GM18499 (cell line): ENCODE data around the gene PEPD.

Experiments
- ATAC-seq: cut with Tn5 transposase; IDR thresholded peaks from one replicate; pipeline ENCODE4 v1.9.1; 2021; ENCODE audit warnings: moderate number of reproducible peaks; ENCODE audit not compliant: insufficient read depth, unreplicated experiment

Gene PEPD

DNA sequence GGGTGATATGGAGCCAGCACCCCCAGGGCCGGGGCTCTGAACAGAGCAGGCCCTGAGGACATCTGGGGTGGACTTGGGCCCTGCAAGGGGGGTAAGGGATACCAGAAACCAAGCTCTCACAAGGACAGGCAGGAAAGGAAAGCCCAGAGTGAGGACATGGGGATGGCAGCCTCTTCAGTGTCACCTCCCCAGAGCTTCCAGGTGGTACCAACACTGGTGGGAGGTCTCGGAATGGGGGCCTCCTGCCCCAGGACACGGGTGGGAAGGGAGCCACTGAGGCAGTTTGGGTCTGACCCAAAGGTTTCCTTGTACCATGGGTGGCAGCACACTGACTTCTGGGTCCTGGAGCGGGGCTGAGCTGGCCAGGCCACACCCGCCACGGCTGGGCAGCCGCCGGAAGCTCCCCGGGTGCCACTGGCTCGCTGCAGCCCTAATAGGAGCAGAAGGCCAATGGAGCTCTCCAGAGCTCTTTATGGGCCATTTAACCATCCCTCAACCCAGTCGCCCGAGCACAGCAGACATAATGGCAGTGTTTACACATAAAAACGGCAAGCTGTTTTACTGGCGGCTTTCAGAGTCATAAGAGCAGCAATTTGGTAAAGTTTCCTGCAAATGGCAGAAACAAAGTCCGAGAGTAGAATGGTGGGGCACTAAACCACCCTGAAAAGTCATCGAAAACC lies 59.3 kb downstream of the PEPD start:
- no peak for ATAC-seq

DNA sequence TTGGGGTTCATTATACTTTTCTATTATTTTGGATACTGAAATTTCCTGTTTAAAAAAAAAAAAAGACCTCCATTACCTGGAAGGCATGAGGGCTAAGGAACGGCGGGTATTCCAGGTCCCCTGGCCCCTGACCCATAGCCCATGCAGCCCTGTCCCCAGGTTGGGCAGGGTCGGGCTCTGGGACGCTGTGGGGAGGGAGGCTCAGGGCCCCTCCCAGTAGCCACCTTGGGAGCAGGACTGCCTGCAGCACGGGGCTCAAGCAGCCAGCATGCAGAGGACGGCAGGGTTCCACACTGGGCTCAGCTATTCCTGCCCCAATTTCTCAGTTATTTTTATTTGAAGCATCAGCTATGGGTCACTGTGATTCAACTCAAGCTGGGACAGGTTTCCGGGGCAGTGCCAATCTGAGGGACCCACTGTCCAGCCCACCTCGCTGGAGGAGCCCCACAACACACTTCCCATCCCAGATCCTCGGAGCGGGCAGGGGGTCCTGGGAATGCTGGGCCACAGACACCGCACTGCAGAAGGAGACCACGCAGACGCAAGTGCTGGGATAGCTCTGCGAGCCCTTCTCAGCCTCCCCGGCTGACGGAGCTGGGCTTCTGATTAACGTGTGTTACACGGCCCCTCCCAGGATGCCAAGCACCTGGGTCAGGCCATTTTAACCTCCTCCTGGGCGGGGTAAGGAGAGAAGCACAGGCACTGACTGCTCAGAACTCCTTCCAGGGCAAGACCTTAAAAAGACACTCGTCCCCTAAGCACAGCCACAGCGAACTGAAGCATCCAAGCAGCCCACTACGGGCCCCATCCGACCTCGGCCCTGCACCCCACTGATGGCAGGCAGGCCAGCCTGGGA lies 60.1 kb downstream of the PEPD start:
- no peak for ATAC-seq

DNA sequence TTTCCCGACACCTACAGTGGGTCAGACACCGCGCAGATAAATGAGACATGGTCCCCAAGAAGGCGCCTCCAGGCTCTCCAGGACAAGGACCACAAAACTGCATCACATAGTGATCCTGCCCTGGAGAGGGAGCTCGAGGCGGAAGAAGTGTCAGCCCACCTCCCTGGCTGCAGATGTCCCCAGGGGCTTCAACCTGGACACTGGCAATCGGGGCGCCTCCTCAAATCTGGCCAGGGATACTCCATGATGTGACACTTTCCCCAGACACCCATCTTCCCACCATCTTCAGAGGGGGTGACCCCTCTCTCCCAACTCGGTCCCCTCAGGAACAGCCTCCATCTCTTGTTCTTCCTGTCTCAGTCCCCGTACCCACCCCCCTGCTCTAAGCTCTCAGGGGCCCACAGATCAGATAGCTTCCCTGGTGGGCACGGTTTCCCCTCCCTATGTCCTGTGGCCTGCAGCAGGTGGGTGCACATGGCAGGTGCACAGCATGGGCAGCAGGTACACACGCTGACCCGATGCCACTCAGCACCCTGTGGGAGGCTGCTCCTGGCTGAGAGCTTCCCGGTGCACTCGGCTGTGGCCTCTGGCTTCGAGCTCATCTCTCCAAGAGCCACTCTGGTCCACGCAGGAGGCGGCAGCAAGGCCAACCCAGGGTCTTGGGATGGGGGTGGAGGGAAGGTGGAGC lies 61.2 kb downstream of the PEPD start:
- no peak for ATAC-seq

DNA sequence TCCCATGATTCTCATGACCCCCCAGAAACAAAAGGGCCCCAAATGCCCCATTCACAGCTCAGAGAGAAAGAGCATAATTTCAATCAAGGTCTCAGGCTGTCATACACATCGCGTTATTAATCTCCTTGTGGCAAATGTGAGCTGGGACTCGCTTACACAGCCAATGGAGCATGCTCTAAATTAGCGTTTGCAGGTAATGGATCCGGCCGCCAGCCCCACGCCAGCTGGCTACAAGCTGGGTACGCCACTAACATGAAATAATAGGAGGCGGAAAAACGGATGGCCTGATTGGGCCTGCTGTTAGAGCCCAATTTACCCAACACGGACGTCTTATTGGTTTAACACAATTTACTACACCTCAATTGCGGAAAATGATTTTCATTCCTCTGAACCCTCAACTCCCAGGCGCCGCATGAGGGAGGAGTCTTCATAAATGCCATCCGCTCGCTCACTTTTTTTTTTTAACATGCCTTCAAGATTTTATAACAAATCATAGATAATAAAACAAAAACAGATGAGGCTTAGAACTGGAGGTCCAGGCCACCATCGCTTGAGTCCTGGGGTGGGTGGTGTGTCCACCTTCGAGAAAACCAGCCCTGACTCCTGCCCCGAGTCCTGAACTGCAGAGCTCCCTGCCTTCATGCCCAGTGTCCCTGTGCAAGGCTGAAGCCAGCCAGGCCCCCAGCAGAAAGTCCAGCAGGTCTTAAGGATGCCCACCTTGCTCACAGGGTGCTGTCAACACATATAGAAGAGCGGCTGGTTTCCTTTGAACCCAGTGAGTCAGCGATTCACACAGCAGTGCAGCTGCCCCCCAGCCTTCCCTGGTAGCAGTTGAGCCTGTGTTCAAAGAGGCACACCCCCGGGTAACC lies 62.1 kb downstream of the PEPD start:
- no peak for ATAC-seq

DNA sequence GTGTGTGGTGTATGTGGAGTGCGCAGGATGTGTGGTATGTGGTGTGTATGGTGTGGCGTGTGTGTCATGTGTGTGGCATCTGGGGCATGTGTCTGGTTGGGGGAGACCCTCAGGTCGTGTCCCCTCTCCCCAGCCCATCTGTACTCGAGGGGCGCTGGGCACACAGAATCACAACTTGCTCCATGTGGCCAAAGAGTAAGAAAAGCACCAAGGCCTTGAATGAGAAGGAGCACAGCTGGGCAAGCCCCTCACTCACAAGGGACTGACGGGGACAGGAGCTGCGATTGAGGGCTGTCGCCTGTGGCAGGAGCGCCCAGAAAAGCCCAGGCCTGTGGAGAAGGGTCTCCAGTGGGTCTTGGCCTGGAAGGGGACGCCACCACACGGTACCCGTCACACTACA lies 62.8 kb downstream of the PEPD start:
- ATAC-seq = no peak

DNA sequence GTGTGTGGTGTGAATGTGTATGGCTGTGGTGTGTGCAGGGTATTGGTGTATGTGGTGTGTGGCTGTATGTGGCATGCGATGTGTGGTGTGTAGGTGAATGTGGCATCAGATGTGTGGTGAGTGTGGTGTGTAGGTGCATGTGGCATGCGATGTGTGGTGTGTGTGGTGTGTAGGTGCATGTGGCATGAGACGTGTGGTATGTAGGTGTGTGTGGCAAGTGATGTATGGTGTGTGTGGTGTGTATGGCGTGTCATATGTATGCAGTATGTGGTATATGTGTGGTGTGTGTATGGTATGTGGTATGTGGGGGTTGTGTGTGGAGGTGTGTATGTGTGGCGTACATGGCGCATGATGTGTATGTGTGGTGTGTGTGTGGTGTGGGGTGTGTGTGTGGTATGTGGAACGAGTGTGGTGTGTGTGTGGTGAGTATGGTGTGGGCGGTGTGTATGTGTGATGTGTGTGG lies 63.4 kb downstream of the PEPD start:
- ATAC-seq = no peak

DNA sequence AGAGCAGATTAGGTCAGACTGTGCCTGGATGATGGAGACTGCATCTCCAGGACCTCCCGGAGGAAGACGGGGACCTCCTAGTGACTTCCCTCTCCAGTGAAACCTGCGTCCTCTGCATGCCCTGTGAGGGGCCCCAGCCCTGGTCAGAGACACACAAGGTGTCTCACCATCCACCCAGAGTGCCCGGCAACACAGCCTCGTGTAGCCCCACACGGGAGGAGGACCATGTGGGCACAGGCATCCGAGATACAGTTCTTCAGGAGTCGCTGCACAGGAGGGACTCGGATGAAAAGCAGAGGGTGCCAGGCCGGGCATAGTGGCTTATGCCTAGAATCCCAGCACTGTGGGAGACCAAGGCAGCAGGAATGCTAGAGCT lies 64.8 kb downstream of the PEPD start:
- no peak for ATAC-seq

DNA sequence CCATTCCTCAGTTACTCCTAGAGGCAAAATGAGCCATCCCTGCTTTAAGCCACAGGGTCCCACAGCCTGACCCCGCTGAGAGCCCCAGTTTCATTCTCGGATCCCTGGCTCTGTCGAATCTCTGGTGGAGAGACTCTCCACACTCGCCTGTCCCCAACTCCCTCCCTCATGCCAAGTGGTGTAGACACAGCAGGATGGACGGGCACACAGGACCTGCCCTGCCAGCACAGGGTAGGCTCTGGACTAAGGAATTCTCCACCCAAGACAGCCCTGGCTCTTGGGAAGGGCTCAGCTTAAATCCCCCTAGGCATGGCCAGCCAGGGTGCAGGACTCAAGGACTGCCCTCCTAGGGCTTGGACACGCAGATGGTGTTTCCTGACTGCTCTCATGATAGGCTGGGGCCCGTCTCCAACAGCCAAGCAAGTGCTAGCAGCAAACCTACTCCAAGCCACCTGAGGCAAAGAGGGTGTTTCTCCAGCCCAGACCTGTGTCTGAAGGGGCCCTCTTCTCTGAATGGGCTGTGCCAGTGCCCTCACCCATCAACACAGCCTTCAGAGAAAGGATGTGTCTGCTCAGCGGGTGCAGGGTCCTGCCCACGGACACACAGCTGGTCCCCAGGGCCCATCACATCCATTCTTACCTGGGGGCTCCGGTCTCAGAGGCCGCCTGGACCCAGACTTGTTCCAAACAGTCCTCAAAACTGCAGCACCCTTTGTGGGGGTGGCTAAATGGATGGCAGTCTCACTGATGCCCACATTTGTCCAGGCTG lies 65.3 kb downstream of the PEPD start:
- ATAC-seq = no peak

DNA sequence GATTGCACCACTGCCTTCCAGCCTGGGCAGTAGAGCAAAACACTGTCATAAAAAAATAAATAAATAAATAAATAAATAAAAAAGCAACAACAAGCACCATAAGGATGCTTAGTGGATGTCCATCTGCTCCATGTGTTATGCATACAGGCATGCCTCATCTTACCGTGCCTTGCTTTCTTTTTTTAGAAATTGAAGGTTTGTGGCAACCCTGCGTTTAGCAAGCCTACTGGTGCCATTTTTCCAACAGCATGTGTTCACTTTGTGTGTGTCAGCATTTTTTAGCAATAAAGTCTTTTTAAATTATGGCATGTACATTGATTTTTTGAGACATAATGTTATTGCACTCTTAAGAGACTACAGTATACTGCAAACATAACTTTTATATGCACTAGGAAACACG lies 68.3 kb downstream of the PEPD start:
- no peak for ATAC-seq

DNA sequence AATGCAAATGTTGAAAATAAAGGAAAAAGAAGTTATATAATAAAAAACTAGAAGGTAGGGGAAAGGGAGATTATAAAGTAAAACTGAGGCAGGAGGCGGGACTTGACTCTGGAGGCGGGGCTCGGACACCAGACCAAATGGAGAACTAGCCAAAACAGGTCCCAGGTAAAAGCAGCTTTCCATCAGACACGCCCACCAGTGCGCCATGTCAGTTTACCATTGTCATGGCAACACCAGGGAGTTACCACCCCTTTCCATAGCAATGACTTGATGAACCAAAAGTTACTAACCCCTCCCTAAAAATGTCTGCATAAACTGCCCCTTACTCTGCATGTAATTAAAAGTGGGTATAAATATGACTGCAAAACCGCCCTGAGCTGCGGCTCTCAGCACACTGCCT lies 70.9 kb downstream of the PEPD start:
- ATAC-seq = no peak

DNA sequence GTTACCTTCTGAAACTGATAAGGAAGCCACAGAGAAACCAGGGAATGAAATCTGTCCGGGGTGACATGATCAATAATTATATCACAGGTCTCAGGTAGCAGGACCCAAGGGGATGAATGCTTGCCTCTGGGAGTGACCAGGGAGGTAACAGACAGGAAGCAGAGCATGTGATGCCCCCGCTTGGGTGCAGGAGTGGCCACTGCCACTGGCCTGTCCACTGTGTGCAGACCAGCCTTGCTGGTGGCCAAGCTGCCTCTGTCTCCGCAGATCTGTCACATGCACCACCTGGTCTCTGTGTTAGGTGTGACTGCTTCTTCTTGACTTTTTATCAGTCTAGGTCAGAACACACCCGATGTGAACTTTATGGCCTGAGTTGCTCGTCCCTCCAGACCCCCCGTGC lies 71.8 kb downstream of the PEPD start:
- no peak for ATAC-seq

DNA sequence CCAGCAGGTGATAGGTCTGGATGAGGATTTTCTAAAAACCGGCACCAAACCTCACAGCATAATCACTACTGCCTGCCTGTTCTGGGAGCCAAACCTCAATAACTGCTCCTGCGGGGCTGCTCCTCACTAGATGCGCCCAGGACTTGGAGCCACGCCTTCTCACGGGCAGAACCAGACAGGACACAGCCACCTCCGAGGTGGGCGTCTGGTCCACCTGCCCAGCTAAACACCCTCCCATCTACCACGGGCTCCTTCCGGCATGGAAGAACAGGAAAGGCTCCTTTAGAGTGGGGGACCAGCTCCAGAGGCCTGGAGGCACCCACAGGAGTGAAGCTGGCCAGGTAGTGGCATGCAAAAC lies 73.5 kb downstream of the PEPD start:
- ATAC-seq = no peak

DNA sequence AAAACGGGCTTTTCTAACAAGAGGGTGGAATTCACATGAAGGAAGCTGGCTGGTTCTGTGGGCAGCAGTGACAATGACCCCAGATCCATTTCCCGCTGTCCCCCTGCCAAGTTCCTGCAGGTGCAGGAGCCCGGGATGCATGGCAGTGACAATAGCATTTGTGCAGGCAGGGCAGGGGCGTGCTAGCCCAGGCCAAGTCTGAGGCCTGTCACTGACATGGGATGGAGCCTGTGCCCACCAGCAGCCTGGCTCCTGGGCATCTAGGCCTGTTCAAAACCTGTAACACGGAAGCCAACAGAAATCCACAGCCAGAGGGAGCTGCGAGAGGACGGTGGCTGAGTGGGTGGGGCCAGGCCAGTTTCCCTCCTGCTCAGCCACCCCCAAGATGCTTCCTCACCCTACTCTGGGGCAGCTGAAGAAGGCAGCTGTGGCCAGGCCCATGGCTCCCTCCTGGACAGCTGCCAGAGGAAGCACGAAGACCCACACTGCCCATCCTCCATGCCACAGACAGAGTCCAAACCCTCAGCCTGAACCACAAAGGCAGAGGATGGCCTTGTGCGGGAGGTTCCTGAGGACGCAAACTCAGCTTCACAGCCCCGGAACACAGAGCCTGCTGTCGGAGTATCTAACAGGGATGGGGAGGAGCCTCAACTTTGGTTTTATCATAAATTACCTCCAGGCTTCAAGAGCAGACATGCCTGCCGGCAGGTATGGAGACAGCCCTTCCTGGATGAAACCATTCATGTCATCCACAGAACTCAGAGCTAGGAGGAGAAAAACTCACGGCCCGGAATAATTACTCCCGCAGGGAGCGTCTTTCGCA lies 74.0 kb downstream of the PEPD start:
- no peak for ATAC-seq

DNA sequence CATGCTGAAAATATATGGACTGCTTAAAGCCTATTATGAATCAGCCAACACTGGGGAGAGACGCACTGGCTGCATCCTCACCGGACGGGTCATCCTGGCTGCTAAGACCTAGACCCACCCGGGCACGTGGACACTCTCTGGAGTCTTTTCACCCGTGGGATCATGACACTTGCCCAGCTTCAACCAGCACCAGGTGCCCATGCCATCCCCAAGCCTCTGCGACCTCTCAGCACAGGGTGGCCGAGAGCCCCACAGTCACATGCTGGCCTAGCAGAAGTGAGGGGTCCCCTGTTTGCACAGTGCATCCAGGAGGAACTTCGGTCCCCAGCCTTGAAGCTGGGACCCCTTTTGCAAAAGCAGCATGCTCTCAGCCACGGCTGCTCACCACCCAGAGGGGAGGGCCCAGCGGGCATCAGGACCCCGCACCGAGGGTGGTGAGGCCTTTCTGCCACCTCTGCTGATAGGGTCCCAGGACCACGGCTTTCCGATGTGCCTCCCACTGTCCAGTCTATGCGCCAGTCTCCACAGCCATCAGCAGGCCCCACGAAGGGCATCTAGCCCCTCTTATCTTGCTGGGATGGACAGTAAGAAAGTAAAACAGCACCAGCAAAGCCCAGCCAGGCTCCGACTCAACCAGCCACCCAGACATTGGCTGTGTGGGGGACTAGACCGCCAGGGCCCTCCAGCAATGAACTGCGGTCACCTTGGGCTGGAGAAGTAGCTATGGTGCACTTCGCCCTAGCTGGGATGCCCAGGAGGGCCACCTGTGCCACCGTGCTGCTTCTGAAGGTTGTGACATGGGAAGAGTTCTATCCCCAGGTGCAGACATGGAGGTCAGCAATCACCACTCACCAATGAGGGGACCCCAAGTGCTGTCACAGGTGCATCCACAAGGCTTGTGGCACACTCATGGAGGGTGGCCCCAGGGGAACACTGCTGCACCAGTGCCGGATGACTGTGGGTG lies 75.0 kb downstream of the PEPD start:
- ATAC-seq = no peak

DNA sequence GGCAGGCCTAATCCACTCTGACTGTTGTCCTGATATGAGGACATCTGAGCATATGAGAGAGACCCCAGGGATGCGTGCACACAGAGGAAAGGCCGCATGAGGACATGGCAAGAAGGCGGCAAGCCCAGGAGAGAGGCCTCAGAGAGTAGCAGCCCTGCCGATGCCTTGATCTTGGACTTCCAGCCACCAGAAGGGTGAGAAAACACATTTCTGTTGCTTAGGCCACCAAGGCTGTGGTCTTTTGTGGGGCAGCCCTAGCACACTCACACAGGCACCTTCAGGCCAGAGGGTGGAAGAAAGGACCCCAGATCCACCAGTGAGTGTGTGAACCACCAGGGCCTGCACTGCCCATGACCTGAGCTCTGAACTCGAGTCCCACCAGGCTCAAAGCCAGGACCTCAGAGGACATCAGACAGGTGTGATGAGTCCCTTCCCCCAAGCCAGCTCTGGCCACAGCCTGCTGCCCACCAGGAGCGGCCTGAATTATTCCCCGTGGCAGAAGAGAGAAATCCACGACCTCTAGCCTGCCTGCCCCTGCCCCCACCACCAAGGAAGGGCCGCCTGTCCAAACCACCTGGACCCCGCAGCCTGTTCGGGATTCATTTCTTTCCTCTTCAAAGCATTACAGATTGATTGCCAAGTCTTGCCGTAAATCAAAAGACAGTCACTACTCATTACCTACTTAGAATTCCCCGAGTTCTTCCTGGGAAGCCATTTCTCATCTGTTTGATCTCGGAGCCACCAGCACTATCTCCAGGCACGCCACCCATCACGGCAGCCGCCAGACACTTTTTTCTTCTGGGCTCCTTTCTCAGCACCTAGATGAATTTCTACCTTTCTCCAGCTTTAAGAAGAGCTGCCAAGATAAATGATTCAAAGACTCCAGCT lies 75.9 kb downstream of the PEPD start:
- ATAC-seq = no peak

DNA sequence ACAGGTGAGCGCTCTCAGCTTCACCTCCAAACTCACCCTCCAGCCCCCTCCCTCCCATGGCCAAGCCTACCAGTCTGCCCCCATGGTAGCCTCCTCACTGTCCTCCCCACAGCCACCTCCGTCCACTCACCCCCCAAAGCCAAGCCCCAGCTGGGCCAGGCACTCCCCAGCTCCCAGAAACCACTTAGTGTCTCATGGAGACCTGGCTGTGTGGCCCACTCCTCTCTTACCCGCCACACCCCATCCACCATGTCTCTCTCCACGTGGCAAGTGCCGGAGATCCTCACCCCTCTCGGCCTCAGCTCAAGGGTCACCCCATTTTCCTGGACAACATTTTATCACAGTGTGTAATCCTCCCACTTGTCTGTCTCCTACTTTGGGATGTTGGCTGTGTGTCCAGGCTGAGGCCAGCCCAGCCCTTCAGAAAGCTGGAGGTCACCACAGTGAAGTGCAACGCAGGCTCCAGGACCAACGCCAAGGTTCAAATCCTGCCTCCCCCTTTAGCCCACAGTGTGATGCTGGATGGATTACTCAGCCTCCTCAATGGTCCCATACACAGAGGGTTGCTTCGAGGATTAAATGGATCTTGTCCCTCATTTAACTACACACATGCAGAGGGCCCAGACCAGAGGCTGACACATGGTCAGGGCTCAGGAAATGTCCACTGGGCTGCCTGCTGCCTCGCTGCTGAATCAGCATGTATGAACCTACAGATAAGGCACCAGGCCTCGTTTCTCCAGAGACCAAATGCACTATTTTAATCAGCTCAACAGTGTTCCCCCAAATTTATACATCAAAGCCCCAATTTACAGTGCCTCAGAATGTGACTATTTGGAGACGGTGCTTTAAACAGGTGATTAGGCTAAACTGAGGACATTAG lies 76.8 kb downstream of the PEPD start:
- ATAC-seq = no peak
